ENCODE measurements around the gene TEDDM1. TPM values are rescaled to one million over a fixed set of nuclear protein-coding genes. Genes with fewer than 3 reads are reported as not detected.
"Not testable (repeated sequence)": the region's sequence is repeated elsewhere in the genome, so short reads cannot be mapped to it uniquely, and the experiment has no call there.

TEDDM1 gene
- total RNA-seq, 1 donor from 2014 or later: not detected

GRCh38 chr1:182385885-182386853 lies 14.3 kb downstream of the TEDDM1 start:
- no peak for DNase-seq

GRCh38 chr1:182384387-182384960 lies 16.0 kb downstream of the TEDDM1 start:
- ATAC-seq: no peak
- DNase-seq: no peak

More at GRCh38 chr1:182385885-182386853, 14.3 kb downstream of the TEDDM1 start:
- intact Hi-C loops (cut with micrococcal nuclease): no loop called here
- ATAC-seq: no peak

GRCh38 chr1:182383934-182384333 lies 16.5 kb downstream of the TEDDM1 start:
- no peak for ATAC-seq
- intact Hi-C loops (cut with micrococcal nuclease): no loop called here
- no peak for DNase-seq

More at GRCh38 chr1:182384387-182384960, 16.0 kb downstream of the TEDDM1 start:
- intact Hi-C loops (cut with micrococcal nuclease): no loop called here

- DNase-seq: no peak
- no peak for ATAC-seq
- intact Hi-C loops (cut with micrococcal nuclease): no loop called here
Observed at GRCh38 chr1:182383037-182383661, 17.3 kb downstream of the TEDDM1 start.

GRCh38 chr1:182381962-182382819 lies 18.3 kb downstream of the TEDDM1 start:
- intact Hi-C loops (cut with micrococcal nuclease): no loop called here
- DNase-seq: no peak
- ATAC-seq: peak; percentile 10

- intact Hi-C loops (cut with micrococcal nuclease): no loop called here
- no peak for DNase-seq
- ATAC-seq: peak; percentile 6
Observed at GRCh38 chr1:182380199-182380598, 20.3 kb downstream of the TEDDM1 start.

GRCh38 chr1:182379781-182380180 lies 20.7 kb downstream of the TEDDM1 start:
- ATAC-seq; intact Hi-C loops (cut with micrococcal nuclease); DNase-seq: not testable (repeated sequence)

- intact Hi-C loops (cut with micrococcal nuclease): no loop called here
- no peak for DNase-seq
- ATAC-seq: no peak
Observed at GRCh38 chr1:182376936-182377574, 23.4 kb downstream of the TEDDM1 start.

- no peak for DNase-seq
Observed at GRCh38 chr1:182374101-182374834, 26.2 kb downstream of the TEDDM1 start.

GRCh38 chr1:182370532-182370931 lies 29.9 kb downstream of the TEDDM1 start:
- DNase-seq (no peak), ATAC-seq (no peak)
- intact Hi-C loops (cut with micrococcal nuclease): no loop called here

More at GRCh38 chr1:182374101-182374834, 26.2 kb downstream of the TEDDM1 start:
- intact Hi-C loops (cut with micrococcal nuclease): no loop called here
- peak; percentile 47 for ATAC-seq

GRCh38 chr1:182368903-182369302 lies 31.6 kb downstream of the TEDDM1 start:
- DNase-seq: no peak
- ATAC-seq: no peak
- intact Hi-C loops (cut with micrococcal nuclease): no loop called here

- DNase-seq (no peak), ATAC-seq (no peak)
- intact Hi-C loops (cut with micrococcal nuclease): no loop called here
Observed at GRCh38 chr1:182368358-182368757, 32.1 kb downstream of the TEDDM1 start.

GRCh38 chr1:182367926-182368325 lies 32.5 kb downstream of the TEDDM1 start:
- intact Hi-C loops (cut with micrococcal nuclease): no loop called here
- ATAC-seq (peak; percentile 38), DNase-seq (no peak)

GRCh38 chr1:182366596-182366995 lies 33.9 kb downstream of the TEDDM1 start:
- no peak for DNase-seq
- no peak for ATAC-seq
- intact Hi-C loops (cut with micrococcal nuclease): no loop called here

- DNase-seq (no peak), ATAC-seq (no peak)
- intact Hi-C loops (cut with micrococcal nuclease): no loop called here
Observed at GRCh38 chr1:182359645-182360044, 40.8 kb downstream of the TEDDM1 start.

GRCh38 chr1:182357913-182358312 lies 42.6 kb downstream of the TEDDM1 start:
- no peak for DNase-seq
- intact Hi-C loops (cut with micrococcal nuclease): no loop called here
- peak; percentile 41 for ATAC-seq

- ATAC-seq: no peak
- intact Hi-C loops (cut with micrococcal nuclease): no loop called here
- DNase-seq: no peak
Observed at GRCh38 chr1:182357171-182357570, 43.3 kb downstream of the TEDDM1 start.

- intact Hi-C loops (cut with micrococcal nuclease): no loop called here
- ATAC-seq (no peak), DNase-seq (no peak)
Observed at GRCh38 chr1:182355723-182356098, 44.8 kb downstream of the TEDDM1 start.

Measured in left ventricle myocardium superior (tissue), 1 donor.